Heart left ventricle (tissue), 16 donors: ENCODE results near the gene DYNLL1. TPM values are rescaled to one million over a fixed set of nuclear protein-coding genes. Genes with fewer than 3 reads are reported as not detected.
"Not testable (repeated sequence)": the region's sequence is repeated elsewhere in the genome, so short reads cannot be mapped to it uniquely, and the experiment has no call there.

ENCODE experiments used
- ATAC-seq, 4 donors: fragments of 200-7000 bp; cut with Tn5 transposase; one replicate each; pipeline ENCODE4 v1.9.1; 2020 to 2022; ENCODE audit warnings: moderate library complexity in 4 of 4, mild to moderate bottlenecking in 3 of 4, moderate number of reproducible peaks in 1 of 4
- DNase-seq, 5 donors: peaks; one replicate each; pipeline ENCODE4 v3.0.0-alpha.2; 2020
- H3K27ac ChIP-seq, 12 donors: fragments of 200-600 bp; sonication (generic) in 4 of 12; one replicate each; pipeline versions ENCODE4 v1.5.0 to v1.8.0; 2016 to 2022; ENCODE audit warnings: mild to moderate bottlenecking in 2 of 12
- H3K27me3 ChIP-seq, 9 donors: fragments of 200-600 bp; sonication (generic) in 2 of 9; one replicate each; pipeline versions ENCODE4 v1.5.1 to v1.8.0; 2016 to 2022; ENCODE audit warnings: mild to moderate bottlenecking in 3 of 9
- H3K36me3 ChIP-seq, 9 donors: fragments of 200-600 bp; sonication (generic) in 2 of 9; one replicate each; pipeline versions ENCODE4 v1.5.0 to v1.8.0; 2018 to 2022; ENCODE audit warnings: mild to moderate bottlenecking in 2 of 9
- H3K4me1 ChIP-seq, 12 donors: fragments of 200-600 bp; sonication (generic) in 4 of 12; one replicate each; pipeline versions ENCODE4 v1.5.0 to v1.8.0; 2016 to 2022; ENCODE audit warnings: mild to moderate bottlenecking in 3 of 12
- H3K4me3 ChIP-seq, 12 donors: fragments of 200-600 bp; sonication (generic) in 4 of 12; one replicate each; pipeline versions ENCODE4 v1.5.0 to v1.8.0; 2017 to 2022; ENCODE audit warnings: mild to moderate bottlenecking in 9 of 12, moderate library complexity in 4 of 12
- H3K9me3 ChIP-seq, 12 donors: fragments of 200-600 bp; sonication (generic) in 4 of 12; one replicate each; pipeline versions ENCODE4 v1.5.0 to v1.8.0; 2016 to 2022; ENCODE audit warnings: mild to moderate bottlenecking in 1 of 12
- POLR2A ChIP-seq, 2 donors: fragments of 450-650 bp; IDR thresholded peaks; one replicate each; pipeline ENCODE4 v1.6.1; 2017; ENCODE audit warnings: antibody characterized with exemption in 2 of 2, mild to moderate bottlenecking in 2 of 2, moderate library complexity in 2 of 2
- WGBS, 4 donors: extraction: QIAGEN DNeasy Blood & Tissue Kit in 2 of 4; methylation state at CpG; one replicate each; pipeline versions ENCODE4 v1.1.5 to v1.1.7; 2013 to 2018; 5-methylcytosine and 5-hydroxymethylcytosine counted together
- intact Hi-C, 10 donors: fragments of 100-400 bp; cut with DNase I; formaldehyde crosslinking; loops; one replicate each; pipeline versions ENCODE4 v1.11.1 to v1.14.2; 2022
- long read RNA-seq, 3 donors: library from polyadenylated mRNA; unstranded; transcript quantifications; one replicate each; pipeline ENCODE4 v2.0.0, GENCODE V29; 2020 to 2021
- polyA plus RNA-seq, 2 donors: library from polyadenylated mRNA; stranded (reverse); fragments of 200-250 nt; gene quantifications; one replicate each; pipeline ENCODE4 v1.2.3, GENCODE V29; 2013
- total RNA-seq, 9 donors: library from RNA; depleted of rRNA in 2 of 9; stranded (reverse); fragments of >200 nt in 2 of 9; fragmentation: NEBNext Ultra II Directional in 3 of 9; extraction: Animal tissue kit (Norgen Biotek cat#: 25700) in 3 of 9; gene quantifications; one replicate each; pipeline versions ENCODE4 v1.1.0 to v1.2.4, GENCODE V29; 2016 to 2023
- TF ChIP-seq, protein P1 (sequence below), 12 donors: fragments of 200-600 bp; sonication (generic) in 4 of 12; IDR thresholded peaks; one replicate each; pipeline versions ENCODE4 v1.5.0 to v1.8.0; 2018 to 2022; ENCODE audit warnings: antibody characterized with exemption in 12 of 12, mild to moderate bottlenecking in 5 of 12
- donor health status: ischemic (EF 13 %, LVEDD 7.1; RV severe dilation, severe dysfunction).
- donor health status: healthy with polysubstance abuse.
- donor health status: DM: no; HTN: yes; CAD: no.
- donor health status: DM: no; HTN: no; CAD: no.
- donor health status: ischemic (EF 25% LVEDD 6.9; RV normal size, moderate dysfunction).
- donor health status: ischemic (EF 25% LVEDD 5.7; RV mildly dilated, moderate dysfunction).
- donor health status: healthy.
- donor health status: DM: yes; HTN: yes; CAD: no.
- donor health status: ischemic (EF 35%, LVEDD 5.7; RV mildly dilated, moderate dysfunction).
- donor health status: nonischemic (EF 11% LVEDD 7.7; RV severe dilation, severe dysfunction).
- donor health status: DM: yes; HTN: yes; CAD: no.
- donor health status: PGD.
- donor health status: ischemic (EF 29% LVEDD 5.4; RV normal size, mild dysfunction).
- donor health status: nonischemic (EF 23%, LVEDD 6.1; RV moderate dilation, normal function).

Gene DYNLL1
- total RNA-seq (100 to 1,000 TPM in 8 of 9 donors, 10 to 100 TPM in 1; 92.2 to 269 (median 120) TPM), polyA plus RNA-seq (100 to 1,000 TPM; 164 to 320 TPM)
- long read RNA-seq, donor 1, transcript DYNLL1-201 (3 exons, 720 nt), result major isoform, 15 of 26 reads
- long read RNA-seq, donor 1, transcript DYNLL1-210 (1 exons, 670 nt), result minor isoform, 5 of 26 reads
- long read RNA-seq, donor 1, partial matches to known transcripts, result 0 of 26 reads
- long read RNA-seq, donor 1, other reads (novel, unspliced or antisense), result 2 of 26 reads
- long read RNA-seq, donor 2, transcript DYNLL1-205 (5 exons, 662 nt), result major isoform, 6 of 21 reads
- long read RNA-seq, donor 2, transcript DYNLL1-201 (3 exons, 720 nt), result major isoform, 6 of 21 reads
- long read RNA-seq, donor 2, partial matches to known transcripts, result 0 of 21 reads
- long read RNA-seq, donor 2, other reads (novel, unspliced or antisense), result 5 of 21 reads
- long read RNA-seq, donor 3, transcript DYNLL1-201 (3 exons, 720 nt), result major isoform, 18 of 29 reads
- long read RNA-seq, donor 3, partial matches to known transcripts, result 0 of 29 reads
- long read RNA-seq, donor 3, other reads (novel, unspliced or antisense), result 2 of 29 reads

GRCh38 chr12:120495731-120496412, at the start of gene DYNLL1:
TSS of gene DYNLL1 (plus strand) at chr12:120496113. CDS start at chr12:120496422, 309 bp downstream.
- Histone ChIP-seq H3K9me3 (no peaks in the 10 kb centered on the region), H3K36me3 (peaks cover 0 to 38% (median 33%) of the 10 kb centered on the region in 9 donors), H3K4me1 (peaks cover 0 to 32% (median 19%) of the 10 kb centered on the region in 12 donors), H3K27ac (peak within 1 kb of the TSS; percentile 75 to 97 (median 92)), H3K27me3 (no peaks in the 10 kb centered on the region), H3K4me3 (peak within 1 kb of the TSS; percentile 74 to 100 (median 92))
- 0 to 1% (median 1%) methylated on average over 28 to 53 of the region's 53 CpGs for WGBS, 4 donors
- TF ChIP-seq, protein P1, sequence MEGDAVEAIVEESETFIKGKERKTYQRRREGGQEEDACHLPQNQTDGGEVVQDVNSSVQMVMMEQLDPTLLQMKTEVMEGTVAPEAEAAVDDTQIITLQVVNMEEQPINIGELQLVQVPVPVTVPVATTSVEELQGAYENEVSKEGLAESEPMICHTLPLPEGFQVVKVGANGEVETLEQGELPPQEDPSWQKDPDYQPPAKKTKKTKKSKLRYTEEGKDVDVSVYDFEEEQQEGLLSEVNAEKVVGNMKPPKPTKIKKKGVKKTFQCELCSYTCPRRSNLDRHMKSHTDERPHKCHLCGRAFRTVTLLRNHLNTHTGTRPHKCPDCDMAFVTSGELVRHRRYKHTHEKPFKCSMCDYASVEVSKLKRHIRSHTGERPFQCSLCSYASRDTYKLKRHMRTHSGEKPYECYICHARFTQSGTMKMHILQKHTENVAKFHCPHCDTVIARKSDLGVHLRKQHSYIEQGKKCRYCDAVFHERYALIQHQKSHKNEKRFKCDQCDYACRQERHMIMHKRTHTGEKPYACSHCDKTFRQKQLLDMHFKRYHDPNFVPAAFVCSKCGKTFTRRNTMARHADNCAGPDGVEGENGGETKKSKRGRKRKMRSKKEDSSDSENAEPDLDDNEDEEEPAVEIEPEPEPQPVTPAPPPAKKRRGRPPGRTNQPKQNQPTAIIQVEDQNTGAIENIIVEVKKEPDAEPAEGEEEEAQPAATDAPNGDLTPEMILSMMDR (IDR thresholded peaks at IDR 0.05), result peak in 2 of 12 donors; percentile 11 to 14
- TF ChIP-seq POLR2A (IDR thresholded peaks at IDR 0.05), result peak; percentile 33 to 87
- ATAC-seq (peak; percentile 97 to 99 (median 98)), DNase-seq (peak; percentile 95 to 98 (median 96))
- intact Hi-C loops, result loop anchor here in 4 of 10 donors (2.0 to 5.0 kb wide), 6 partner anchors 25 to 57 kb away; partner anchors contain the start of genes COX6A1 (in 1 of the 4), GATC (in 1 of the 4), RNF10 (in 1 of the 4) and SRSF9 (in 1 of the 4)

DNA sequence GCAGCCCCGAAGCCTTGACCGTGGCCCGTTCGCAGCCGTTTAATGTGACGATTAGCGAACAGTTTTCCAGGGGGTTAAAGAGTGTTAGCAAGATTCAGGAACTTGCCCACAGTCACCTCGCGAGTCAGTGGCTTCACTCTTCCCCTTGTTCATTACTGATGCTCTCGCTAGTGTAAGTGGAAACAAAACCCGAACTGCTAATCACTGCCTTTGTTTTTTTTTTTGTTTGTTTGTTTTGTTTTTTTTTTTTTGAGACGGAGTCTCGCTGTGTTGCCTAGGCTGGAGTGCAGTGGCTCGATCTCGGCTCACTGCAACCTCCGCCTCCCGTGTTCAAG, 49.1 kb upstream of the DYNLL1 start:
- not testable (repeated sequence) for DNase-seq, H3K27me3 ChIP-seq, ATAC-seq, H3K9me3 ChIP-seq
- intact Hi-C loops, result loop anchor here in 1 of 10 donors (5.0 kb wide), 1 partner anchor 50 kb away; the partner anchor contains the start of gene DYNLL1
- peaks cover 11 to 35% (median 22%) of the 10 kb centered on the region in 12 donors for H3K4me1 ChIP-seq
- peaks cover 0 to 62% (median 40%) of the 10 kb centered on the region in 9 donors for H3K36me3 ChIP-seq
- H3K4me3 ChIP-seq, result peak overlapping the region; percentile 65 to 100 (median 94)
- WGBS, 4 donors, result 6 to 10% (median 7%) methylated on average over 17 of the region's 17 CpGs
- H3K27ac ChIP-seq, result peak overlapping the region in 11 of 12 donors; percentile 68 to 93 (median 88)

DNA sequence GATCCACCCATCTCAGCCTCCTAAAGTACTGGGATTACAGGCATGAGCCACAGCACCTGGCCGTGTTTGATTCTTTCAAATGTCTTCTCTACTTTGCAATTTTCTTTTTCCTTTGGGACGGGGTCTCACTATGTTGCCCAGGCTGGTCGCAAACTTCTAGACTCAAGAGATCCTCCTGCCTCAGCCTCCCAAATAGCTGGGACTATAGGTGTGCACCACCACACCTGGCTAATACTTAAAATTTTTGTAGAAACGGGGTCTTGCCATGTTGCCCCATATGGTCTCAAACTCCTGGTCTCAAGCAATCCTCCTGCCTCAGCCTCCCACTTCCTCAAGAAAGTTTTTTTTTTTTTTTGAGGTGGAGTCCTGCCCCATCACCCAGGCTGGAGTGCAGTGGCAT, 47.9 kb upstream of the DYNLL1 start:
- WGBS, 4 donors, result 93 to 96% (median 94%) methylated on average over 4 of the region's 4 CpGs
- no peak overlapping the region for H3K4me3 ChIP-seq
- DNase-seq, result no peak
- TF ChIP-seq, protein P1 (IDR thresholded peaks at IDR 0.05), result no peak
- no peak for TF ChIP-seq POLR2A (IDR thresholded peaks at IDR 0.05)
- intact Hi-C loops, result loop anchor here in 1 of 10 donors (5.0 kb wide), 1 partner anchor 49 kb away; the partner anchor contains the start of gene DYNLL1
- no peaks in the 10 kb centered on the region for H3K27me3 ChIP-seq
- ATAC-seq, result no peak
- H3K9me3 ChIP-seq, result no peaks in the 10 kb centered on the region
- H3K4me1 ChIP-seq, result peaks cover 11 to 32% (median 22%) of the 10 kb centered on the region in 12 donors
- H3K27ac ChIP-seq, result no peak overlapping the region
- peaks cover 0 to 60% (median 36%) of the 10 kb centered on the region in 9 donors for H3K36me3 ChIP-seq

GRCh38 chr12:120452524-120452923, 43.4 kb upstream of the DYNLL1 start:
- H3K4me1 ChIP-seq, DNase-seq, H3K27me3 ChIP-seq, H3K27ac ChIP-seq, intact Hi-C loops, H3K4me3 ChIP-seq, H3K9me3 ChIP-seq, ATAC-seq: not testable (repeated sequence)
- H3K36me3 ChIP-seq, result peaks cover 0 to 75% (median 53%) of the 10 kb centered on the region in 9 donors
- 91 to 95% (median 94%) methylated on average over 5 of the region's 5 CpGs for WGBS, 4 donors
